Measurements from ENCODE around the gene HOXA13.

The HOXA13 gene

DNA sequence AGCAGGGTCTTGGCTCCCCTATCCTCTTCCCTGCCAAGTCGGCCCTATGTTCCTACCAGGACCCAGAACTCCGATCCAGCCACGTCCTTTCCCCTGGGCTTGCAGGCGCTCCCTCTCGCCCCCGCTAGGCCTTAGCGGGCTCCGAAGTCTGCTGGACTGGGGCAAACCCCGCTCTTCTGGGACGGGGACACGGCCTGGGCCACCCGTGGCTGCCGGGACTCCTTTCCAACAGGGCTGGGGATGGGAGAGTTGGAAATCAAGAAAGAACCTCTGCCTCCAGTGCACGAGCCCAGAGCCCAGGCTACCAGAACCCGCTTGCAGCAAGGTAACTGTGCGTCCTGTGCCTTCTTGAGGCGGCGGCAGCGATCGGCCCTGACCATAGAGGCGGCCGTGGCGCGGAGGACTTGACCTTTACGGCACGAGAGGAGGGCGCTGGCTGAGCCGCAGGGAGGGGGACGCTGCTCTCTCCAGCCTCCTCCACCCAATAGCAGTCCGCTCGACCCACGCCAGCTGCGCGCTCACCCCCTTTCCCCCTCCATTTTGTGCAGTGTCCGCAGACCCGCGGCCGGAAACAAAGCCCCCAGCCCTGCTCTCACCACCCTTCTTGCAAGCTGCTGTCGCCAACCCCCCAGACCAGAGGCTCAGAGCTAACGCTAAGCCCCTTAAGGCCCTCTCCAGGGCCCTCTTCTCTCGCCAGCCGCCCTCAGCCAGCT is 7.9 kb downstream of the HOXA13 start (continued):
- TF ChIP-seq TSHZ1 (tag by site-specific recombination; IDR thresholded peaks at IDR 0.05; ENCODE audit: borderline replicate concordance), result no peak
- TF ChIP-seq KLF8 (tag by site-specific recombination; IDR thresholded peaks at IDR 0.05), result peak; percentile 31; the same call in 1 of the 2 replicates
- TF ChIP-seq ZFHX2 (tag by site-specific recombination; conservative IDR thresholded peaks at IDR 0.05), result 0 out of 2 replicates have a peak, but pooled peaks have one; percentile 22
- TF ChIP-seq, protein P1, sequence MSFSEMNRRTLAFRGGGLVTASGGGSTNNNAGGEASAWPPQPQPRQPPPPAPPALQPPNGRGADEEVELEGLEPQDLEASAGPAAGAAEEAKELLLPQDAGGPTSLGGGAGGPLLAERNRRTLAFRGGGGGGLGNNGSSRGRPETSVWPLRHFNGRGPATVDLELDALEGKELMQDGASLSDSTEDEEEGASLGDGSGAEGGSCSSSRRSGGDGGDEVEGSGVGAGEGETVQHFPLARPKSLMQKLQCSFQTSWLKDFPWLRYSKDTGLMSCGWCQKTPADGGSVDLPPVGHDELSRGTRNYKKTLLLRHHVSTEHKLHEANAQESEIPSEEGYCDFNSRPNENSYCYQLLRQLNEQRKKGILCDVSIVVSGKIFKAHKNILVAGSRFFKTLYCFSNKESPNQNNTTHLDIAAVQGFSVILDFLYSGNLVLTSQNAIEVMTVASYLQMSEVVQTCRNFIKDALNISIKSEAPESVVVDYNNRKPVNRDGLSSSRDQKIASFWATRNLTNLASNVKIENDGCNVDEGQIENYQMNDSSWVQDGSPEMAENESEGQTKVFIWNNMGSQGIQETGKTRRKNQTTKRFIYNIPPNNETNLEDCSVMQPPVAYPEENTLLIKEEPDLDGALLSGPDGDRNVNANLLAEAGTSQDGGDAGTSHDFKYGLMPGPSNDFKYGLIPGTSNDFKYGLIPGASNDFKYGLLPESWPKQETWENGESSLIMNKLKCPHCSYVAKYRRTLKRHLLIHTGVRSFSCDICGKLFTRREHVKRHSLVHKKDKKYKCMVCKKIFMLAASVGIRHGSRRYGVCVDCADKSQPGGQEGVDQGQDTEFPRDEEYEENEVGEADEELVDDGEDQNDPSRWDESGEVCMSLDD (tag by site-specific recombination; IDR thresholded peaks at IDR 0.05), result peak; percentile 28; the same call in 1 of the 2 replicates
- TF ChIP-seq GLIS1 (tag by site-specific recombination; IDR thresholded peaks at IDR 0.05), result no peak; the same call in 1 of the 2 replicates
- no peak for TF ChIP-seq GLIS2 (tag by site-specific recombination; IDR thresholded peaks at IDR 0.05)

DNA sequence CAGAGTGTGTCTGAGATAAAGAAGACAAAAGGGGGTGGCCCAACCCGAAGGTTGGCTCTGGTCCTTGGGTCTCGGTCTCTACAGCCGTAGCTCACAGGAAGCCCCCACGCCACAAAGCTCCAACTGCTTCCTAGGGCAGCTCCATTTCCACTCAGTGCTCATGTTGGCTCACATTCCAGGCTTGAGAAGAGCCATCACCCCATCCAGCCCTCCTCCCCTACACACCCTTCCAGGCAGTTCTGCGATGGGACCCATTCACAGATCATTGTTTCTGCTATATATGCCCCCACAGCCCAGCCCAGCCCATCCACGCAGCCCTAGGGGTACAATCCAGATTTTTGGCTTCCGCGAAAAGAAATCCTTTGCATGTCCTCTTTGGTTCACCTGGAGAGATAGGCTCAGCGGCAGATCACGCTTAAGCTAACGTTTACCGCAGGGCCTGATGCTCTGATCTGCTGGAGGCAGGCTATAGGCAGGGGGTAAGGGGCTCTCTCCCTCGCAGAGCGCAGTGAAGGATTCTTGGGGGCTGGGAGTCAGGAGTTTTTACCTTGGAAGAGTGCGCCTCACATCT is 8.6 kb downstream of the HOXA13 start:
- ChIA-PET POLR2A (interaction anchor here (1.1 to 2.3 kb wide), 4 partner anchors 8 to 730 kb away, joined by 3 to 8 read pairs (median 6); partner anchors contain the start of gene HOXA13), CTCF (interaction anchor here (0.7 to 1.1 kb wide), 3 partner anchors 9 to 1298 kb away, joined by 3 to 4 read pairs (median 3); no protein-coding TSS in a partner anchor)
- TF ChIP-seq ZNF473 (tag by site-specific recombination; IDR thresholded peaks at IDR 0.05) (no peak), ZNF776 (tag by site-specific recombination; IDR thresholded peaks at IDR 0.05; ENCODE audit: borderline replicate concordance) (no peak), ZFP3 (tag by site-specific recombination; IDR thresholded peaks at IDR 0.05; ENCODE audit: low read depth) (no peak), GLIS2 (tag by site-specific recombination; IDR thresholded peaks at IDR 0.05) (peak; percentile 68; the same call in 1 of the 2 replicates), ZNF37A (tag by site-specific recombination; IDR thresholded peaks at IDR 0.05) (no peak), MYNN (tag by site-specific recombination; IDR thresholded peaks at IDR 0.05; ENCODE audit: borderline replicate concordance) (no peak), ZBTB21 (tag by site-specific recombination; IDR thresholded peaks at IDR 0.05) (no peak), ZSCAN4 (tag by site-specific recombination; IDR thresholded peaks at IDR 0.05) (no peak), ZBTB8A (tag by site-specific recombination; IDR thresholded peaks at IDR 0.05) (0 out of 2 replicates have a peak, but pooled peaks have one; percentile 5), GLIS1 (tag by site-specific recombination; IDR thresholded peaks at IDR 0.05) (peak; percentile 49), PRDM1 (tag by site-specific recombination; IDR thresholded peaks at IDR 0.05) (no peak), ZNF341 (tag by site-specific recombination; IDR thresholded peaks at IDR 0.05; ENCODE audit: low read depth) (peak; percentile 48), ZNF549 (tag by site-specific recombination; IDR thresholded peaks at IDR 0.05) (no peak), ZSCAN16 (tag by site-specific recombination; IDR thresholded peaks at IDR 0.05) (no peak), ZBTB7A (tag by site-specific recombination; IDR thresholded peaks at IDR 0.05; ENCODE audit: low read depth) (no peak)
- TF ChIP-seq, protein P2, sequence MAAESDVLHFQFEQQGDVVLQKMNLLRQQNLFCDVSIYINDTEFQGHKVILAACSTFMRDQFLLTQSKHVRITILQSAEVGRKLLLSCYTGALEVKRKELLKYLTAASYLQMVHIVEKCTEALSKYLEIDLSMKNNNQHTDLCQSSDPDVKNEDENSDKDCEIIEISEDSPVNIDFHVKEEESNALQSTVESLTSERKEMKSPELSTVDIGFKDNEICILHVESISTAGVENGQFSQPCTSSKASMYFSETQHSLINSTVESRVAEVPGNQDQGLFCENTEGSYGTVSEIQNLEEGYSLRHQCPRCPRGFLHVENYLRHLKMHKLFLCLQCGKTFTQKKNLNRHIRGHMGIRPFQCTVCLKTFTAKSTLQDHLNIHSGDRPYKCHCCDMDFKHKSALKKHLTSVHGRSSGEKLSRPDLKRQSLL (tag by site-specific recombination; IDR thresholded peaks at IDR 0.05), result peak; percentile 84
- TF ChIP-seq, protein P3, sequence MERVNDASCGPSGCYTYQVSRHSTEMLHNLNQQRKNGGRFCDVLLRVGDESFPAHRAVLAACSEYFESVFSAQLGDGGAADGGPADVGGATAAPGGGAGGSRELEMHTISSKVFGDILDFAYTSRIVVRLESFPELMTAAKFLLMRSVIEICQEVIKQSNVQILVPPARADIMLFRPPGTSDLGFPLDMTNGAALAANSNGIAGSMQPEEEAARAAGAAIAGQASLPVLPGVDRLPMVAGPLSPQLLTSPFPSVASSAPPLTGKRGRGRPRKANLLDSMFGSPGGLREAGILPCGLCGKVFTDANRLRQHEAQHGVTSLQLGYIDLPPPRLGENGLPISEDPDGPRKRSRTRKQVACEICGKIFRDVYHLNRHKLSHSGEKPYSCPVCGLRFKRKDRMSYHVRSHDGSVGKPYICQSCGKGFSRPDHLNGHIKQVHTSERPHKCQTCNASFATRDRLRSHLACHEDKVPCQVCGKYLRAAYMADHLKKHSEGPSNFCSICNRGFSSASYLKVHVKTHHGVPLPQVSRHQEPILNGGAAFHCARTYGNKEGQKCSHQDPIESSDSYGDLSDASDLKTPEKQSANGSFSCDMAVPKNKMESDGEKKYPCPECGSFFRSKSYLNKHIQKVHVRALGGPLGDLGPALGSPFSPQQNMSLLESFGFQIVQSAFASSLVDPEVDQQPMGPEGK (tag by site-specific recombination; IDR thresholded peaks at IDR 0.05), result no peak
- Histone ChIP-seq H3K4me1 (ENCODE audit: control insufficient read depth, insufficient read depth, low read length) (peaks cover 33% of the 10 kb centered on the region), H3K9me3 (ENCODE audit: control insufficient read depth, insufficient read depth, low read depth, low read length) (no peaks in the 10 kb centered on the region), H3K4me3 (ENCODE audit: low read depth, low read length) (no peak overlapping the region), H3K36me3 (ENCODE audit: control insufficient read depth in 2 of 2, insufficient read depth in 1 of 2, low read length in 2 of 2) (peaks cover 11 to 23% of the 10 kb centered on the region in 2 experiments; a peak in 2 of 3 replicates), H3K27ac (ENCODE audit: extremely low read depth, low read depth, low read length) (no peak overlapping the region)
